Brain microvascular endothelial cell (primary cell): ENCODE data around the gene ITGBL1.

Source experiments
- DNase-seq: peaks from one replicate; pipeline ENCODE4 v3.0.0-alpha.2; 2020
- H3K27ac ChIP-seq: fragments of 250-450 bp; sonication (Bioruptor Pico); 2 replicates; pipeline ENCODE4 v1.5.1; 2020; ENCODE audit warnings: mild to moderate bottlenecking, moderate library complexity
- H3K27me3 ChIP-seq: fragments of 250-450 bp; sonication (Bioruptor Pico); replicated peaks from 2 replicates; pipeline ENCODE4 v1.5.1; 2020; ENCODE audit warnings: mild to moderate bottlenecking
- H3K36me3 ChIP-seq: fragments of 250-450 bp; sonication (Bioruptor Pico); replicated peaks from 2 replicates; pipeline ENCODE4 v1.5.1; 2020; ENCODE audit warnings: mild to moderate bottlenecking
- H3K4me3 ChIP-seq: 2 replicates; pipeline ENCODE4 v1.5.1; 2011; ENCODE audit warnings: low read depth, mild to moderate bottlenecking, control low read depth, low read length, moderate library complexity
- CTCF ChIP-seq: IDR thresholded peaks from 2 replicates; pipeline ENCODE4 v1.5.1; 2011; ENCODE audit warnings: low read depth, mild to moderate bottlenecking, moderate library complexity, low read length, control low read depth, inconsistent platforms; ENCODE audit errors: missing control alignments
- in situ Hi-C: cut with HindIII; loops from 2 replicates; pipeline ENCODE4 v1.10.0; 2017; ENCODE audit warnings: low sequenced_read_pairs, low pct_ligation_motif_present

ITGBL1 gene

DNA sequence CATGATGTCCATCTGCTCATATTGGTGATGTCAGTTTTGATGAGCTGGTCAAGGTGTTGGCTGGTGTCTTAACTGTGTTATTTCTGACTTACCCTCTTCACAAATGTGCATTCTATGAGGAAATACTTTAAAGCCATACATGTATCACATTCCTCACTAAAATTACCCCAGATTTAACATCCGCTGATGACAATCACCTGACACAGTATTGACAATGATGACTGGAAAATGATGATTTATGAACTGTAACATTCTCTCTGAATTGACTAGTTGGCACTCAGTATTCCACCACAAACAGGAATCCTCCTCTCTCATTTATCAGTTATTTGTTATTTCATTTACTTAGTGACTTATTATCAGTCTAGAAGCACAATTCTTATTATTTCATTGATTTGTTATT is 117.3 kb downstream of the ITGBL1 start:
- no peak for DNase-seq
- in situ Hi-C loops = no loop called here
- H3K27me3 ChIP-seq = no peaks in the 10 kb centered on the region
- no peak overlapping the region for H3K4me3 ChIP-seq
- no peak overlapping the region for H3K27ac ChIP-seq
- TF ChIP-seq CTCF = no peak
- peaks cover 2% of the 10 kb centered on the region for H3K36me3 ChIP-seq

DNA sequence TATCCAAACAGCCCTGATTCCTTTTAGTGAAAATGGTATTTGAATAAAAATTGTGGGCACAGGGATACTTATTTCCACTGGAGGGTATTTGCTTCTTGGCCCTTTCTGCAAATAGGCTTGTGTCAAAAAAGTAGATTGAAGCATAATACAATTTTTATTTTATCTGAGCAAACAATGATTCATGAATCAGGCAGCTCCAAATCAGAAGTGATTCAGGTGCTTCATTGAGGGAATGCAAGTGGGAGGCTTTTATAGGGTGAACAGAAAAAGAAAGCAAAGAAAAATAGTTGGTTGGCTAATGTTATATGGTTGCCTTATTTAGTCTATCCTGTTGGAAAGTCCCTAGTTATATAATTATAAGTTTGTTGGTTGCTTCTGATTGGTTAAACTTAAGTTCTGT is 117.9 kb downstream of the ITGBL1 start:
- peaks cover 2% of the 10 kb centered on the region for H3K36me3 ChIP-seq
- H3K27ac ChIP-seq = no peak overlapping the region
- no peak overlapping the region for H3K4me3 ChIP-seq
- no peak for TF ChIP-seq CTCF
- in situ Hi-C loops = no loop called here
- peak; percentile 22 for DNase-seq
- H3K27me3 ChIP-seq = no peaks in the 10 kb centered on the region

GRCh38 chr13:101572456-101572855 is 120.0 kb downstream of the ITGBL1 start:
- in situ Hi-C loops = no loop called here
- no peaks in the 10 kb centered on the region for H3K27me3 ChIP-seq
- no peak overlapping the region for H3K4me3 ChIP-seq
- no peak for TF ChIP-seq CTCF
- H3K27ac ChIP-seq = no peak overlapping the region
- H3K36me3 ChIP-seq = peaks cover 2% of the 10 kb centered on the region
- peak; percentile 21 for DNase-seq

DNA sequence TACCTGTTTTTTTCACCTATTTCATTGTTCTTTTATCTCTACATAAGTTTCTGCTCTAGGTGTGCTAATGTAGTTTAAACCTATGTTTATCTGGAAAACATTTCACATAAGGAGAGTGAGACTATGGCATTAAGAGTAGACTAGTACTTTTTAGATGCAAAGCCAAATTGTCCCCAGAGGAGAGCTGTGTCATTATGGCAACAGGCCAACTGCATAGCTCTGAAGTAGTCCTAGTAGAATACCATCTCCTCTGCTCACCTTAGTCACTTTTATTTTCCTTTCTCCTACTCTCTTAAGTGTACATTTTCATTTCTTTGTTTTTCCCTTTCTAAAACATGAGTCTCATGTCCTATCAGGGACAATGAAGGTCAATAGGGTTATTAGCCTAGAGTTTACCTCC is 123.1 kb downstream of the ITGBL1 start:
- Histone ChIP-seq H3K27me3 (no peaks in the 10 kb centered on the region), H3K36me3 (no peaks in the 10 kb centered on the region), H3K27ac (no peak overlapping the region), H3K4me3 (no peak overlapping the region)
- no peak for TF ChIP-seq CTCF
- DNase-seq = peak; percentile 9
- in situ Hi-C loops = no loop called here

- Histone ChIP-seq H3K27ac (no peak overlapping the region), H3K27me3 (no peaks in the 10 kb centered on the region), H3K4me3 (no peak overlapping the region), H3K36me3 (no peaks in the 10 kb centered on the region)
- no peak for TF ChIP-seq CTCF
- peak; percentile 26 for DNase-seq
- in situ Hi-C loops = no loop called here
These were observed 124.0 kb downstream of the ITGBL1 start for GRCh38 chr13:101576455-101576854.

DNA sequence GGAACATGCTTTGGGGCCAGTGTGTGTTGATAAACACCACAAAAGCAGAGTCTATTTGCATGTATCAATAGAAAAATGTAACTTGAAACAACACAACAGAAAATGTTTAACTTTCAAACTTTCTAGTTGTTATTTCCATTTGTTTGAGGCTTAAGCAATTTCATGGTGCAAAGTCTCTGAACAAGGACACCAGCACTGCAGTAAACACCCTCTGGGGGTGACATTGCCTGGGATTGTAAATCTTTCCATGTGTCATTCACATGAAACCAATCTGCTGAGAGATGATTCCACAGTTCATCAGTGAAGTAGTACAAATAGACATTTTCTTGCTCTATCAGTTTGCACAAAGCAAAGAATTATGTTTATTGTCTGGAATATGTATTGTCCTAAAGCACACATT is 124.5 kb downstream of the ITGBL1 start:
- no peak for TF ChIP-seq CTCF
- no peak overlapping the region for H3K27ac ChIP-seq
- H3K27me3 ChIP-seq = no peaks in the 10 kb centered on the region
- no peak overlapping the region for H3K4me3 ChIP-seq
- no peak for DNase-seq
- H3K36me3 ChIP-seq = no peaks in the 10 kb centered on the region
- in situ Hi-C loops = no loop called here
